Fibroblast of the aortic adventitia (primary cell): ENCODE measurements around the gene FADS2. TPM values are rescaled to one million over a fixed set of nuclear protein-coding genes. Genes with fewer than 3 reads are reported as not detected.
A peak's percentile ranks its signal among the peaks of the same experiment; 100 is the strongest.

Source experiments
- DNase-seq: peaks from one replicate; pipeline ENCODE4 v3.0.0-alpha.2; 2010; ENCODE audit warnings: low read depth
- H3K4me3 ChIP-seq: 2 replicates; pipeline ENCODE4 v1.5.1; 2011; ENCODE audit warnings: low read depth, mild to moderate bottlenecking, control low read depth, low read length, moderate library complexity
- CTCF ChIP-seq: IDR thresholded peaks from 2 replicates; pipeline ENCODE4 v1.5.1; 2011; ENCODE audit warnings: mild to moderate bottlenecking, low read length, control low read depth, inconsistent platforms; ENCODE audit not compliant: insufficient read depth
- total RNA-seq: library from RNA; depleted of rRNA; stranded (reverse); fragments of >200 nt; gene quantifications from 2 replicates; pipeline ENCODE4 v1.2.3, GENCODE V29; 2012; ENCODE audit warnings: low replicate concordance

FADS2 gene
- total RNA-seq, 1 donor: 125 TPM

GRCh38 chr11:61860054-61860903 is 32.2 kb downstream of the FADS2 start:
- DNase-seq: peak; percentile 71
- TF ChIP-seq CTCF: no peak
- H3K4me3 ChIP-seq: no peak overlapping the region

- DNase-seq: no peak
- TF ChIP-seq CTCF: no peak
- H3K4me3 ChIP-seq: no peak overlapping the region
Measured at GRCh38 chr11:61861634-61862033, 33.5 kb downstream of the FADS2 start.

GRCh38 chr11:61862714-61863547 is 34.8 kb downstream of the FADS2 start:
- TF ChIP-seq CTCF: no peak
- DNase-seq: no peak

GRCh38 chr11:61863548-61864081 is 35.5 kb downstream of the FADS2 start:
- TF ChIP-seq CTCF: no peak
- no peak for DNase-seq
- H3K4me3 ChIP-seq: no peak overlapping the region

More at GRCh38 chr11:61862714-61863547, 34.8 kb downstream of the FADS2 start:
- no peak overlapping the region for H3K4me3 ChIP-seq

- TF ChIP-seq CTCF: no peak
- no peak overlapping the region for H3K4me3 ChIP-seq
- no peak for DNase-seq
Measured at GRCh38 chr11:61864814-61865775, 37.0 kb downstream of the FADS2 start.
